Measurements from ENCODE around the gene MAP4K1.

- TF ChIP-seq AFF4 (CRISPR knock-in tag; IDR thresholded peaks at IDR 0.05) = no peak
- TF ChIP-seq NR2C2 (CRISPR knock-in tag; IDR thresholded peaks at IDR 0.05; ENCODE audit: borderline replicate concordance) = no peak
Measured at GRCh38 chr19:38614289-38614688, 3.5 kb downstream of the MAP4K1 start.

Measured in HepG2 (cell line).